Loucy (cell line): ENCODE measurements around the gene CLPTM1.
A peak's percentile ranks its signal among the peaks of the same experiment; 100 is the strongest.
"Not testable (repeated sequence)": the region's sequence is repeated elsewhere in the genome, so short reads cannot be mapped to it uniquely, and the experiment has no call there.

Experiments used
- H2AFZ ChIP-seq: fragments of 200-600 bp; sonication (generic); 2 replicates; pipeline ENCODE4 v1.6.0; 2016; ENCODE audit warnings: antibody characterized with exemption, mild to moderate bottlenecking, low read length, moderate library complexity
- H3F3A ChIP-seq: fragments of 200-600 bp; 2 replicates; pipeline ENCODE4 v1.6.0; 2016; ENCODE audit warnings: antibody characterized with exemption, low read depth, mild to moderate bottlenecking
- H3K27me3 ChIP-seq: fragments of 200-600 bp; sonication (generic); 2 replicates; pipeline ENCODE4 v1.6.1; 2014; ENCODE audit warnings: low read length, mild to moderate bottlenecking; ENCODE audit not compliant: insufficient read depth, poor library complexity, severe bottlenecking
- H3K36me3 ChIP-seq: fragments of 200-600 bp; sonication (generic); 2 replicates; pipeline ENCODE4 v1.6.1; 2016; ENCODE audit warnings: low read length; ENCODE audit not compliant: insufficient read depth
- H3K4me1 ChIP-seq: fragments of 200-600 bp; sonication (generic); 2 replicates; pipeline ENCODE4 v1.5.1; 2014; ENCODE audit warnings: low read length, mild to moderate bottlenecking; ENCODE audit not compliant: insufficient read depth, poor library complexity, severe bottlenecking
- H3K4me2 ChIP-seq: fragments of 200-600 bp; sonication (generic); 2 replicates; pipeline ENCODE4 v1.6.0; 2014; ENCODE audit warnings: antibody characterized with exemption, low read length, low read depth, mild to moderate bottlenecking; ENCODE audit not compliant: poor library complexity, severe bottlenecking
- H3K4me3 ChIP-seq: fragments of 200-600 bp; sonication (generic); 2 replicates; pipeline ENCODE4 v1.5.1; 2014; ENCODE audit warnings: low read length, mild to moderate bottlenecking, mixed read lengths; ENCODE audit not compliant: poor library complexity, severe bottlenecking
- H3K79me2 ChIP-seq: fragments of 200-600 bp; sonication (generic); 2 replicates; pipeline ENCODE4 v1.6.1; 2014; ENCODE audit warnings: low read length; ENCODE audit not compliant: insufficient read depth
- H3K9ac ChIP-seq: fragments of 200-600 bp; sonication (generic); 2 replicates; pipeline ENCODE4 v1.6.0; 2014; ENCODE audit warnings: mild to moderate bottlenecking, low read depth, low read length, moderate library complexity; ENCODE audit not compliant: poor library complexity, severe bottlenecking
- H3K9me2 ChIP-seq: fragments of 200-600 bp; sonication (generic); replicated peaks from 2 replicates; pipeline ENCODE4 v1.6.1; 2016; ENCODE audit warnings: low read depth, low read length, mixed read lengths
- H3K9me3 ChIP-seq: fragments of 200-600 bp; sonication (generic); 2 replicates; pipeline ENCODE4 v1.6.1; 2014; ENCODE audit warnings: mild to moderate bottlenecking, antibody characterized with exemption, low read length, low read depth; ENCODE audit not compliant: insufficient read depth
- H4K20me1 ChIP-seq: fragments of 200-600 bp; sonication (generic); 2 replicates; pipeline ENCODE4 v1.6.0; 2014; ENCODE audit warnings: antibody characterized with exemption, low read length, mild to moderate bottlenecking; ENCODE audit not compliant: insufficient read depth, poor library complexity, severe bottlenecking
- EZH2phosphoT487 ChIP-seq: fragments of 200-600 bp; IDR thresholded peaks from 2 replicates; pipeline ENCODE4 v1.6.1; 2018; ENCODE audit warnings: antibody characterized with exemption, mild to moderate bottlenecking, moderate library complexity, borderline replicate concordance
- TF ChIP-seq, protein P1 (sequence below): fragments of 200-600 bp; sonication (generic); conservative IDR thresholded peaks from 2 replicates; pipeline ENCODE4 v1.5.1; 2014; ENCODE audit warnings: mild to moderate bottlenecking, antibody characterized with exemption, low read length

Gene CLPTM1

DNA sequence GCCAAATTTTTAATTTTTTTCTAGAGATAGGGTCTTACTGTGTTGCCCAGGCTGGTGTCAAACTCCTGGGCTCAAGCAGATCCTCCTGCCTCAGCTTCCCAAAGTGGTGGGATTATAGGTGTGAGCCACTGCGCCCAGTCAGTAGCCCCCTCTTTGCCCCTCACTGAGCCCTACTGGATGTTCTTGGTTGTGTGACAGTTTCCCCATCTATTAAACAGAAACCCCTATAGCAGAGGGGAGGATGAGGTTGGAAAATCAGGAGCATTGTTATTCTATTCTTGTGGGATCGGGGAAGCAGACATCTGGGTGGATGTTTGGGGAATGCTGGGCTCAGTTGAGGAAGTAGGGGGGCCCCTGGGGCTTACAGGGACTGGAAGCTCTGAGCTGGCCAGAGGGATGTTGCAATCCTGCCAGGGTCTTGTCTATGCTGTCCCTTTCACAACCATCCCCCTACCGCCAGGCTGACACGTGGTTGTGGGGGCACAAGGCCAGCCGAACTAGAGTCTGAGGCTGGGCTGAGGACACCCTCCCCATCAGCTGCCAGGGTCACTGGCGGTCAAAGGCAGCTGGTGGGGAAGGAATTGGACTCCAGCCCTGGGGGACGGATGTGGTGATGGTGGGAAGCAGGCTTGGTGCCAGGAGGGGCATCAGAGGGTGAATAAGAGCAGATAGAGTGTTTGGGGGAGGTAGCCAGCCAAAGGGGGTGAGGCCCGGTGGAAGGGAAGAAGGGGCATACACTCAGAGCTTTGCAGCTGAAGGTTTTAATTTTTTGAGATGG lies 29.9 kb upstream of the CLPTM1 start:
- TF ChIP-seq, protein P1, sequence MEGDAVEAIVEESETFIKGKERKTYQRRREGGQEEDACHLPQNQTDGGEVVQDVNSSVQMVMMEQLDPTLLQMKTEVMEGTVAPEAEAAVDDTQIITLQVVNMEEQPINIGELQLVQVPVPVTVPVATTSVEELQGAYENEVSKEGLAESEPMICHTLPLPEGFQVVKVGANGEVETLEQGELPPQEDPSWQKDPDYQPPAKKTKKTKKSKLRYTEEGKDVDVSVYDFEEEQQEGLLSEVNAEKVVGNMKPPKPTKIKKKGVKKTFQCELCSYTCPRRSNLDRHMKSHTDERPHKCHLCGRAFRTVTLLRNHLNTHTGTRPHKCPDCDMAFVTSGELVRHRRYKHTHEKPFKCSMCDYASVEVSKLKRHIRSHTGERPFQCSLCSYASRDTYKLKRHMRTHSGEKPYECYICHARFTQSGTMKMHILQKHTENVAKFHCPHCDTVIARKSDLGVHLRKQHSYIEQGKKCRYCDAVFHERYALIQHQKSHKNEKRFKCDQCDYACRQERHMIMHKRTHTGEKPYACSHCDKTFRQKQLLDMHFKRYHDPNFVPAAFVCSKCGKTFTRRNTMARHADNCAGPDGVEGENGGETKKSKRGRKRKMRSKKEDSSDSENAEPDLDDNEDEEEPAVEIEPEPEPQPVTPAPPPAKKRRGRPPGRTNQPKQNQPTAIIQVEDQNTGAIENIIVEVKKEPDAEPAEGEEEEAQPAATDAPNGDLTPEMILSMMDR: no peak
- TF ChIP-seq EZH2phosphoT487: no peak
- Histone ChIP-seq H2AFZ (no peak overlapping the region), H3K9ac (no peak overlapping the region)

DNA sequence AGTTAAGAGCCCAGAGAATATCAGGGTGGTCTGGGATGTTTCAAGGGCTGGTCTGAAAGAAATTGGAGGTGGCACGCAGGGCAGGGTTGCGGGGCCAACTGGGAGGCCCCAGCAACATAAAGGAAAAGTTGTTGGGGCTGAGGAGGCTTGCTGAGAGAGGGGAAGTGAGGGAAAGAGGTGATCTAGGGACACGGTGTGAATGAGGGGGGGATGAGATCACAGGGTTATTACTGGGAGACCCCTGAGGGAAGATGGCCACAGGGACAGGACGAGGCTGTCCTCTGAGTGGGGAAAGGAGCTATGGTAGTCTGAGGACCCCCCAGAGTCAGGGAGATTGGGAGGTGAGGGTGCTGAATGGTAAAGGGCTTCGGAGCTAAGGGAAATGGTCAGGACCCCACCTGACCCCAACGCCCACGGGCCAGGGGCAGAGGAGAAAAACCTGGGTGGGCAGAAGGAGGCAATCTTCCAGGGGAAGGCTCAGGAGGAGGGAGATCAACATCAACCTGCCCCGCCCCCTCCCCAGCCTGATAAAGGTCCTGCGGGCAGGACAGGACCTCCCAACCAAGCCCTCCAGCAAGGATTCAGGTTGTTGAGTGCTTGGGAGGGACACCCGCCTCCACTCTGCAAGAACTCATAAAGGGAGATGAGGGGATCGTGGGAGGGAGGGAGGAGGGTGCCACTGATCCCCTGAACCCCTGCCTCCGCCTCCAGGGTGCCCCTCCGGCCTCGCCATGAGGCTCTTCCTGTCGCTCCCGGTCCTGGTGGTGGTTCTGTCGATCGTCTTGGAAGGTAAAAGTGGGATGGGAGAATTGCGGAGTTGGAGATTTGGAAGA lies 28.7 kb upstream of the CLPTM1 start:
- H3K4me1 ChIP-seq, H3K4me3 ChIP-seq, H2AFZ ChIP-seq, H3K27me3 ChIP-seq, H3K9me2 ChIP-seq, H3K9me3 ChIP-seq, H3K79me2 ChIP-seq, H4K20me1 ChIP-seq, H3F3A ChIP-seq, H3K9ac ChIP-seq, H3K36me3 ChIP-seq: not testable (repeated sequence)
- H3K4me2 ChIP-seq: peak overlapping the region; percentile 34

More for the DNA sequence above, 29.9 kb upstream of the CLPTM1 start:
- Histone ChIP-seq H4K20me1 (no peaks in the 10 kb centered on the region), H3K36me3 (no peaks in the 10 kb centered on the region), H3F3A (no peaks in the 10 kb centered on the region), H3K4me1 (no peaks in the 10 kb centered on the region), H3K4me3 (no peak overlapping the region), H3K9me3 (no peaks in the 10 kb centered on the region), H3K79me2 (no peaks in the 10 kb centered on the region), H3K27me3 (no peaks in the 10 kb centered on the region), H3K4me2 (no peak overlapping the region), H3K9me2 (no peaks in the 10 kb centered on the region)

DNA sequence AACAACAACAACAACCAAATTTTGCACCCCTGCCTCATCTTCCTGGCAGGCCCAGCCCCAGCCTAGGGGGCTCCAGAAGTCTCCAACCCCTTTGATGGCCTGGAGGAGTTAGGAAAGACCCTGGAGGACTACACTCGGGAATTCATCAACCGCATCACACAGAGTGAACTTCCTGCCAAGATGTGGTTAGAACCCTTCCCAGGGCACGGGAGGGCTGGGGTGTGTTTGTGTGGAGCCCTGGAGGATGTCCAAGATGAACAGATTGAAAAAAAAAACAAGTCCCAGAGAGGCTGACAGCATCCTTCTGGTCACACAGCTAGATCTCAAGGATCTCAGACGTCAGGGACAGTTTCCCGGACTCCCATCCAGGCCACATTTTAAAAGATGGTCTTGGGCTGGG lies 27.4 kb upstream of the CLPTM1 start:
- Histone ChIP-seq H3K4me3 (no peak overlapping the region), H3K4me1 (no peaks in the 10 kb centered on the region), H3K9me3 (no peaks in the 10 kb centered on the region), H3K4me2 (no peak overlapping the region), H2AFZ (no peak overlapping the region), H3K79me2 (no peaks in the 10 kb centered on the region), H3K36me3 (no peaks in the 10 kb centered on the region), H3K9me2 (no peaks in the 10 kb centered on the region), H3F3A (no peaks in the 10 kb centered on the region), H4K20me1 (no peaks in the 10 kb centered on the region), H3K9ac (no peak overlapping the region), H3K27me3 (no peaks in the 10 kb centered on the region)
- TF ChIP-seq, protein P1: no peak
- no peak for TF ChIP-seq EZH2phosphoT487
